C4-2B (cell line): ENCODE results near the gene FABP3.

Source experiments
- H3K27ac ChIP-seq: fragments of 450-650 bp; 2 replicates; pipeline ENCODE4 v1.5.1; 2017
- CTCF ChIP-seq: fragments of 450-650 bp; conservative IDR thresholded peaks from 2 replicates; pipeline ENCODE4 v1.5.1; 2017; ENCODE audit warnings: mild to moderate bottlenecking
- ZFX ChIP-seq: fragments of 450-650 bp; IDR thresholded peaks from 2 replicates; pipeline ENCODE4 v1.6.1; 2017

FABP3 gene

DNA sequence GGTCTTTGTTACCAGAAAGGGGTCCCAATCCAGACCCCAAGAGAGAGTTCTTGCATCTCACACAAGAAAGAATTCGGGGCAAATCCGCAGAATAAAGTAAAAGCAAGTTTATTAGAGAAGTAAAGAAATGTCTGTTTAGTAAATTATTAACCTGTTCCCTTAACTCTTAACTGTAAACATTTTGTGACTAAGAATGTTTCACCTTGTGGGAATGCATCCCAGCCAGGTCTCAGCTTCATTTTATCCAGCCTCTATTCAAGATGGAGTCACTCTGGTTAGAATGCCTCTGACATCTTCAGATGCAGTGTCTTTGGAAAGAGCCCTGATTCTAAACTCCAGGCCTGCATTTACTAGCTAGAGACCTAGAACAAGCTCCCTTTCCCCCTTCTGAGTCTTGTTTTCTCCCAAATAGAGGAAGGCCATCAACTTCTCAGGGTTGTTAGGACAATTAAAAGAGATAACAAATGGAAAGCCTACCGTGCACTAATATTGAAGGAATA, 4.5 kb upstream of the FABP3 start:
- H3K27ac ChIP-seq: no peak overlapping the region
- no peak for TF ChIP-seq ZFX
- TF ChIP-seq CTCF: no peak

- H3K27ac ChIP-seq: no peak overlapping the region
- TF ChIP-seq ZFX (no peak), CTCF (no peak)
Observed at GRCh38 chr1:31376375-31377134, 3.7 kb upstream of the FABP3 start.

DNA sequence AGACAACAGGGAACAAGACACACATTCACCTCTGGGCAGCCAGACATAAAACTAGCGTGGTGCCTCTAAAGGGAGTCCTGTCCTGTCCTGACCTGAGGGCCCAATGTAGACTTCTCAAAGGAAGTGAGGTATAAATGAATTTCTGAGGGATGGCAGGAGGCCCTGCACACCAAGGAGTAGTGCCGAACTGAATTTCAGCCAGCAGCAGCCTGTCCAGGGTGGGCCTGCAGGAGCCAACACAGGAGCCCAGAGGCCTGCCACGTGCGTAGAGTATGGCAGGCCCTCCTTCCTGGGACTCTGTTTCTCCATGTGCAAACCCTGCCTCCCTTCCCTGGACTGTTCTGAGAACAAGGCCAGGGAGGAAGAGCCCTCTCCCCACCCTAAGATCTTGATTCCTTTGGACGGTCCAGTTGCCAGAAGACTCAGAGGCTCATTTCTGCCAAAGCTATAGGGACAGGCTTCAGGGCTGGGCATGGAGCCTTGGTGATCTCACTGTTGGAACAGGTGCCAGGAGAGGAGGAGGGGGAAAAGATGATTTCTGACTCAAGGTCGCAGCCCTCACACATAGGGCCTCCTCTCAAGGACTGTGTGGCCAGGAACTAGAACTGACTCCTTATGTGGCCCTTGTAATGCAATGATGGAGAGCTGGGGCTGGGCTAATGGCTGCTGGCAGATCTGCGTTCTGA, 1.8 kb upstream of the FABP3 start:
- H3K27ac ChIP-seq: no peak overlapping the region
- TF ChIP-seq ZFX (no peak), CTCF (no peak)

- H3K27ac ChIP-seq: no peak overlapping the region
- TF ChIP-seq ZFX (no peak), CTCF (no peak)
Observed at GRCh38 chr1:31373897-31374486, 1.1 kb upstream of the FABP3 start.

GRCh38 chr1:31372751-31373055, 173 bp downstream of the FABP3 start:
- TF ChIP-seq ZFX (no peak), CTCF (no peak)
- H3K27ac ChIP-seq: no peak overlapping the region

DNA sequence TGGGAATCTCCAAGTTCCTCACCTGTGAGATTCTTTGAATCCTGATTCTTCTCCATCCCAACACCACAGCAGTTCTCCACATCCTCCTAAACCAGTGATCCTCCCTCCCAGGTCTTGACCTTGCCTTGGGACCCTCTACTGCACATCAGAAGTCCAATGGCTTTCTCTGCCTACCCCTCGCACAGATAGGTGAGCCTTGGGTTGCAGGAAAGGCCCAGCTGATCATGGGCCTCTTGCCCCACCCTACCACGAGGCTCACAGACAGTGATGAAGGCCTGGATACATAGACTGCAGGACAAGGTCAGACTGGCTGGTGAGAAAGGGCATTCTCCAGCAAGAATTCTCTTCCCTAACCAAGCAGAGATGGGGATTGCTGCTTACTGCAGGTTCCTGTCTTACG, 825 bp downstream of the FABP3 start:
- no peak for TF ChIP-seq ZFX
- TF ChIP-seq CTCF: no peak

More for the DNA sequence above, 825 bp downstream of the FABP3 start:
- no peak overlapping the region for H3K27ac ChIP-seq
